ENCODE data around the gene TRAPPC2. TPM values are rescaled to one million over a fixed set of nuclear protein-coding genes. Genes with fewer than 3 reads are reported as not detected.
"Not testable (repeated sequence)": the region's sequence is repeated elsewhere in the genome, so short reads cannot be mapped to it uniquely, and the experiment has no call there.

TRAPPC2 gene
- total and polyA plus RNA-seq, 8 donors = 13.2 to 25.5 (median 20.3) TPM

DNA sequence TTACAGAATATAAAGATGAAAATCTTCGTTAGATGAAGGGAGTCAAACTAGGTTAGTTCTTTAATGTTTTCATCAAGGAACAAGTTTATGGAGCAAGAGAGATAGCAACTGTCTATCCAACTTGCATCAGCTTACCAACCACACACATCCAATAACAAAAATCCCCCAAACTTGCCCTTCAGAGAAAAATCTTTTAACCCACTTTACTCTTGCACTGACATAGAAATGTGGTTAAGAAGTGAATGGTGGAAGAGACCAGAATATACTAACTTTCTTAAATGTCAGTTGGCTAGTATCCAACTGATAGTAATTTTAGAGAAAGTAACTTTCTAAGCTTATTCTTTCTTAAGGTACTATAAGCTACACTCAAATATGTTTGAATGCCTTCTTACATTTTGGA lies 47.2 kb downstream of the TRAPPC2 start:
- no peak for ATAC-seq
- intact Hi-C loops (cut with DNase I) = no loop called here
- H3K36me3 ChIP-seq = no peaks in the 10 kb centered on the region

DNA sequence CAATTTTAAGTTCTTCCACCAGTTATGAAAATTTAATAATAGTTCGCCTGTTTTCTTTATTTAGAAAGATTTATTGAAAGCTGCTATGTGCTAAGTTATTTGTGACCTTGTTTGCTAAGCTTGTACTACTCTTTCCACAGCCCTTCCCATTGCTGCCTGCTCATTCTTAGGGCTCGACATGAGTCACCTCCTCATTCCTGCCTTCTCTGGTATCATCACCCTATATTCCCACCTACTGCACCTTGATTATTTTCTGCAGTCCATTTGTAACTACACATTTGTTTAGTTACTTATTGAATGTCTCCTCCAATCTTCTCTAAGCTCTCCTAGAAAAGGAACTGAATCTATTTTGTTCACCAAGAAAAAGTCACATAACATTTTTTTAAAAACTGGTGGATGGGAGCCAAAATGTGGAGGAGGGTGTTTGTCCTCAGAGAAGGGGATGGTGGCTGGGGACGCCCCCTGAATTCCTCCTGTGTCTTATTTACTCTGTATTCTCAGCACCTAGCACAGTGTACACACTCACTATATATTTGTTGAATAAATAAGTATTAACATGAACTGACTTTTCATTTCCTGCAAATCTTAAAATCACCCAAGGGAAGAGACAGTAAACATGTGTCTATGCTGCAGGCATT lies 49.2 kb downstream of the TRAPPC2 start:
- H3K9me3 ChIP-seq = no peaks in the 10 kb centered on the region
- no peak for TF ChIP-seq CTCF (IDR thresholded peaks at IDR 0.05)
- H3K27ac ChIP-seq = no peak overlapping the region
- DNase-seq = no peak
- H3K36me3 ChIP-seq = no peaks in the 10 kb centered on the region
- no peak overlapping the region for H3K4me3 ChIP-seq
- intact Hi-C loops (cut with DNase I) = no loop called here
- H3K27me3 ChIP-seq = peaks cover 0 to 10% of the 10 kb centered on the region in 2 donors
- no peak for ATAC-seq
- H3K4me1 ChIP-seq = peaks cover 0 to under 1% of the 10 kb centered on the region in 2 donors

More for the DNA sequence above, 47.2 kb downstream of the TRAPPC2 start:
- Histone ChIP-seq H3K27me3 (peaks cover 0 to 10% of the 10 kb centered on the region in 2 donors), H3K4me1 (peaks cover 0 to 15% of the 10 kb centered on the region in 2 donors), H3K4me3 (no peak overlapping the region), H3K27ac (no peak overlapping the region), H3K9me3 (no peaks in the 10 kb centered on the region)
- no peak for TF ChIP-seq CTCF (IDR thresholded peaks at IDR 0.05)
- DNase-seq = no peak

DNA sequence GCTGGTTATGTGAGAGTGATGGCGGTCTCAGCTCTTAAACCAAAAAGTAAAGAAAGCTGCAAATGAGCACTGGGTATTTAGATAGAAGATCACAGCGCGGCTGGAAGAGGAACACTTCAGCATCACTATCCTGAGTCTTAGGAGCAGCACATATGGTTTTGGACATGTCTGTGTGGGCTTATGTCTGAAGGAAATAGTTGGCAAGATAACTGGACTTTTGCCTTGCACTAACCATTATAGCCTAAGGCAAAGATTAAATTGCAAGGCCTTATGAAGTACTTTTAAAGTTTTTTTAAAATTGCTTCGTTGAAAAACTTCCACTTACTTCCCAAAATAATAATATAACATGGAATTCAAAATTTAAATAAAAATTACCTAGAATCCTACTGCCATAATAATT lies 50.1 kb downstream of the TRAPPC2 start:
- no peak overlapping the region for H3K4me3 ChIP-seq
- no peak for DNase-seq
- no peak for ATAC-seq
- peaks cover 0 to 6% of the 10 kb centered on the region in 2 donors for H3K27me3 ChIP-seq
- TF ChIP-seq CTCF (IDR thresholded peaks at IDR 0.05) = no peak
- H3K4me1 ChIP-seq = no peaks in the 10 kb centered on the region
- H3K27ac ChIP-seq = no peak overlapping the region
- H3K36me3 ChIP-seq = no peaks in the 10 kb centered on the region
- no peaks in the 10 kb centered on the region for H3K9me3 ChIP-seq
- intact Hi-C loops (cut with DNase I) = no loop called here

GRCh38 chrX:13681595-13681994 lies 52.8 kb downstream of the TRAPPC2 start:
- Histone ChIP-seq H3K27ac (no peak overlapping the region), H3K4me3 (no peak overlapping the region), H3K9me3 (no peaks in the 10 kb centered on the region), H3K27me3 (no peaks in the 10 kb centered on the region), H3K4me1 (no peaks in the 10 kb centered on the region), H3K36me3 (no peaks in the 10 kb centered on the region)
- ATAC-seq = no peak
- no peak for DNase-seq
- intact Hi-C loops (cut with DNase I) = no loop called here
- TF ChIP-seq CTCF (IDR thresholded peaks at IDR 0.05) = no peak

DNA sequence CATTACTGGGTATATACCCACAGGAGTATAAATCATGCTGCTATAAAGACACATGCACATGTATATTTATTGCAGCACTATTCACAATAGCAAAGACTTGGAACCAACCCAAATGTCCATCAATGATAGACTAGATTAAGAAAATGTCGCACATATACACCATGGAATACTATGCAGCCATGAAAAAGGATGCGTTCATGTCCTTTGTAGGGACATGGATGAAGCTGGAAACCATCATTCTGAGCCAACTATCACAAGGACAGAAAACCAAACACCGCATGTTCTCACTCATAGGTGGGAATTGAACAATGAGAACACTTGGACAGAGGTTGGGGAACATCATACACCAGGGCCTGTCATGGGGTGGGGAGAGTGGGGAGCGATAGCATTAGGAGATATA lies 54.7 kb downstream of the TRAPPC2 start:
- intact Hi-C loops (cut with DNase I); H3K4me1 ChIP-seq; H3K36me3 ChIP-seq; ATAC-seq; H3K27me3 ChIP-seq; H3K4me3 ChIP-seq; H3K9me3 ChIP-seq; H3K27ac ChIP-seq; DNase-seq: not testable (repeated sequence)

GRCh38 chrX:13676885-13677284 lies 57.5 kb downstream of the TRAPPC2 start:
- ATAC-seq = no peak
- Histone ChIP-seq H3K36me3 (no peaks in the 10 kb centered on the region), H3K4me1 (no peaks in the 10 kb centered on the region), H3K27me3 (no peaks in the 10 kb centered on the region), H3K4me3 (no peak overlapping the region), H3K27ac (no peak overlapping the region), H3K9me3 (no peaks in the 10 kb centered on the region)
- intact Hi-C loops (cut with DNase I) = no loop called here
- no peak for DNase-seq
- no peak for TF ChIP-seq CTCF (IDR thresholded peaks at IDR 0.05)
